SH-SY5Y (cell line): Measurements from ENCODE around the gene NEGR1.

ENCODE experiments used
- GATA2 ChIP-seq: IDR thresholded peaks from 2 replicates; pipeline ENCODE4 v1.6.1; 2011; ENCODE audit warnings: mild to moderate bottlenecking, low read depth, low read length
- GATA3 ChIP-seq: IDR thresholded peaks from 2 replicates; pipeline ENCODE4 v1.6.1; 2011; ENCODE audit warnings: low read depth, mild to moderate bottlenecking, low read length, moderate library complexity

- TF ChIP-seq GATA2: no peak
- no peak for TF ChIP-seq GATA3
Measured at GRCh38 chr1:72050551-72050950, 231.8 kb downstream of the NEGR1 start.
